ENCODE measurements around the gene KCNK4. TPM values are rescaled to one million over a fixed set of nuclear protein-coding genes. Genes with fewer than 3 reads are reported as not detected.

The KCNK4 gene
- total RNA-seq, 4 donors from 2014 or later, result not detected

GRCh38 chr11:64316672-64317324 lies 25.7 kb downstream of the KCNK4 start:
- TF ChIP-seq CTCF (IDR thresholded peaks at IDR 0.05), result no peak
- ATAC-seq (ENCODE audit: low FRiP score), result peak; percentile 3
- no peak for DNase-seq (ENCODE audit: low spot score)

GRCh38 chr11:64317325-64317960 lies 26.3 kb downstream of the KCNK4 start, which contains the start of gene TRMT112:
Gene TRMT112 (minus strand): TSS chr11:64317559. CDS start chr11:64317526, 33 bp downstream.
- DNase-seq (ENCODE audit: low spot score), result peak; percentile 87
- peak; percentile 88 for ATAC-seq (ENCODE audit: low FRiP score)
- TF ChIP-seq CTCF (IDR thresholded peaks at IDR 0.05), result no peak

GRCh38 chr11:64317961-64318765 lies 27.1 kb downstream of the KCNK4 start, which contains the start of gene PRDX5:
Gene PRDX5 (plus strand): TSS chr11:64318121. CDS start chr11:64318216, 95 bp downstream.
- TF ChIP-seq CTCF (IDR thresholded peaks at IDR 0.05), result no peak
- ATAC-seq (ENCODE audit: low FRiP score) (peak; percentile 88), DNase-seq (ENCODE audit: low spot score) (peak; percentile 86)

- ATAC-seq (ENCODE audit: low FRiP score), result no peak
- no peak for TF ChIP-seq CTCF (IDR thresholded peaks at IDR 0.05)
- no peak for DNase-seq (ENCODE audit: low spot score)
Measured at GRCh38 chr11:64318766-64319761, 28.0 kb downstream of the KCNK4 start.

- DNase-seq (ENCODE audit: low spot score), result no peak
- no peak for ATAC-seq (ENCODE audit: low FRiP score)
- no peak for TF ChIP-seq CTCF (IDR thresholded peaks at IDR 0.05)
Measured at GRCh38 chr11:64320556-64320955, 29.5 kb downstream of the KCNK4 start.

- no peak for DNase-seq (ENCODE audit: low spot score)
- ATAC-seq (ENCODE audit: low FRiP score), result no peak
- no peak for TF ChIP-seq CTCF (IDR thresholded peaks at IDR 0.05)
Measured at GRCh38 chr11:64321026-64321425, 29.9 kb downstream of the KCNK4 start.
